M059J (cell line): ENCODE data around the gene ANXA3. TPM values are rescaled to one million over a fixed set of nuclear protein-coding genes. Genes with fewer than 3 reads are reported as not detected.
"Not testable (repeated sequence)": the region's sequence is repeated elsewhere in the genome, so short reads cannot be mapped to it uniquely, and the experiment has no call there.

Experiments used
- DNase-seq: peaks from one replicate; pipeline ENCODE4 v3.0.0-alpha.2; 2012; ENCODE audit warnings: low read depth
- total RNA-seq: library from RNA; depleted of rRNA; stranded (reverse); fragments of >200 nt; shearing (Covaris generic); gene quantifications from 2 replicates; pipeline ENCODE4 v1.2.3, GENCODE V29; 2014

Gene ANXA3
- total RNA-seq, 1 experiment from 2014 or later: 38.2 TPM

DNA sequence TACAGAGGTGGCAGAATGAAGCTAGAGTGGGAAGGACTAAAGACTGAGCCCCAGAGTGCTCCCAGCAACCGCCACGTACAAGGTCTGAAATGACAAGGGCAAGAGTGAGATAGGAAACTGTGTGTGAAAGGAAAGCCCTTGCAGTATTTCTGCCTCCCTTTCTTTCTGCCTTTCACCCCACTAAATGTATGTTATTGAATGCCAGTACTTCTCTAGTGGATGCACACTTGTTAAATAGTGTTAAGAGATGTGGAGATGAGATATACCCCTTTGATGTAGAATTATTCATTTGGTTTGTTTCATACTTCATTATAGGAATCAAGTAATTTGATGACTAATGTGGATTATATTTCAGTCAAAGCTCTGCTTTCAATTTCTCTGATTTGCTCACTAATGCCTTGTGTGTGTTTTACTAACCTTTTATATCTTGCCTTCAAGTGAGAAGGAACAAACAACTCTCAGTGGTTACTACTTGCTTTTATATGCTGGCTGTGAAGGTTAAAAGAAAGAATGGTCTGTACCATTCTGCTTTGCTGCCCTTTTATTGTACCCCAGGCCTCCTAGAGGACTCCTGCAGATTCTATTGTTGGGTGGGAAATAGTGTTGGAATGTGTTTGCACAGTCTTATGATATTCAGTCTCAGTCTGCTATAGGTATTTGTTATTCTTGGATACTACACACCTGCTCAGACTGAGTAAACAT lies 8.0 kb upstream of the ANXA3 start:
- no peak for DNase-seq

DNA sequence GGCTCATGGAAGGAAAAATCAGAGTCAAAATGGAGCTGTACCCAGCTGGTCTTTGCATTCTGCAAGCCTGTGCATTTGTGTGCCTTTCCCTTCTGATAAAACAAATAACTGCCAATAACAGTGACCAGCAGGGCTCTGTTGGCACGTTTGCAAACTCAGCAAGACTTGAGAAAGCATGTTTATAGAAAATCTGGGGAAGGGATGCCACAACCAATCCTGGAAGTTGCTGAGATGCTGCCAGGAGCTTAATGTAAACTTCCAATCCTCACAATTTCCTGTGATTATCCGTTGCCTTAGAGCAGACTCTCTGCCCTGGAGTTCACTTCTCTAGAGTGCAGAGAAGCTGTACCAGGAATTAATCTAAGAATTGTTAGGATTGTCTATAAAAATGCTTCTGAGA lies 6.9 kb upstream of the ANXA3 start:
- DNase-seq: no peak

DNA sequence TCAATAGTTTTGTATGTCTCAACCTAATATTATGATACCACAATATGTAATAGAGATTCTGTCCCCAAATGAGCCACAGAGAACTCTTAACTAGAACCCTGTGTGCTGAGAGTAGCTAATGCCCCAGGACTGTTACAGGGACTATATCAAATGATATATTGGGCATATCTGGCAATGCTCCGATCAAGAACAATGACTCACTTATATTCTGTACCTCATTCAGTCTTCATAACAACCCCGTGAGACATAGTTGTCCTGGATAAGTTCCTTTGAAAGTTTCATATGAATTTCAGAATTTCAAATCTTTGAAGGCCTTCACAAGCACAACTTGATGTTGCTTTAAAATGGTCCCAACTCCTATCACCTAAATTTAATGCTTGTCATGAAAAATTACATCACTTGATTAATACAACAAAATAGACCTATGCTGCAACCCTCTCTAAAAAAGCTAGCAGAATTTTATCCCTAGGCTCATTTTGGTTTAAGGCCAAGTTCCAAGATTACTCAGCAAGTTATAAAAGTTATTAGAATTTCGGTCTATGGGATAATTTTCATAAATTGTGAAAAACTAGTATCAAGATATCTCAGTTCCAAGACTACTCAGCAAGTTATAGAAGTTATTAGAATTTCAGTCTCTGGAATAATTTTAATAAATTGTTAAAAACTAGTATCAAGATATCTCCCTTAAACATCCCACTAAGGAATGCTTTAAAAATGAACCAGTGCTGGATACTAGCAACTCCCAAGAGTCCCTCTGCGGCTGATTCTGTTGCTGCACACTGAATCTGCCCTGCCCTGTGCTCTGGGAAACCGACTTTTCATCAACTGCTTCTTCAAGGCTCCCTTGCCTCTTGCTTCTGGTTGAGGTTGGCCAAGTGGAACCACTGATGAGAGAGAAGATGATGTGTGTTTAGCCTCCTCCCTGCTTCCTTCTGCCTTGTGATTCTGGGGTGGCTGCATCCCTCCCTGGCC lies 6.0 kb upstream of the ANXA3 start:
- DNase-seq: no peak

DNA sequence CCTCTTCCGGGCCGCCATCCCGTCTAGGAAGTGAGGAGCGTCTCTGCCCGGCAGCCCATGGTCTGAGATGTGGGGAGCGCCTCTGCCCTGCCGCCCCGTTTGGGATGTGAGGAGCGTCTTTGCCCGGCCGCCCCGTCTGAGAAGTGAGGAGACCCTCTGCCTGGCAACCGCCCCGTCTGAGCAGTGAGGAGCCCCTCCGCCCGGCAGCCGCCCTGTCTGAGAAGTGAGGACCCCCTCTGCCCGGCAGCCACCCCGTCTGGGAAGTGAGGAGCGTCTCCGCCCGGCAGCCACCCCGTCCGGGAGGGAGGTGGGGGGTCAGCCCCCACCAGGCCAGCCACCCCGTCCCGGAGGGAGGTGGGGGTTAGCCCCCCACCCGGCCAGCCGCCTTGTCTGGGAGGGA lies 3.7 kb upstream of the ANXA3 start:
- DNase-seq: not testable (repeated sequence)

DNA sequence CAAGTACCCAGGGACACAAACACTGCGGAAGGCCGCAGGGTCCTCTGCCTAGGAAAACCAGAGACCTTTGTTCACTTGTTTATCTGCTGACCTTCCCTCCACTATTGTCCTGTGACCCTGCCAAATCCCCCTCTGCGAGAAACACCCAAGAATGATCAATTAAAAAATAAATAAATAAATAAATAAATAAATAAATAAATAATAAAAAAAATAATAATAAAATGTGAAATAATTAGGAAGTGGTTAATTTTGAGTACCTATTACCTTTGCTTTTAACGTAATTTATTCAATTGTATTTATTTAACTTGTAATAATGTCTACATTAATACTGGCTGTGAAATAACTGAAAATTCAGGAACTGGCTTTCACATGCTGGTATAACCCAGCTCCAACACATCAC lies 2.7 kb upstream of the ANXA3 start:
- DNase-seq: not testable (repeated sequence)

DNA sequence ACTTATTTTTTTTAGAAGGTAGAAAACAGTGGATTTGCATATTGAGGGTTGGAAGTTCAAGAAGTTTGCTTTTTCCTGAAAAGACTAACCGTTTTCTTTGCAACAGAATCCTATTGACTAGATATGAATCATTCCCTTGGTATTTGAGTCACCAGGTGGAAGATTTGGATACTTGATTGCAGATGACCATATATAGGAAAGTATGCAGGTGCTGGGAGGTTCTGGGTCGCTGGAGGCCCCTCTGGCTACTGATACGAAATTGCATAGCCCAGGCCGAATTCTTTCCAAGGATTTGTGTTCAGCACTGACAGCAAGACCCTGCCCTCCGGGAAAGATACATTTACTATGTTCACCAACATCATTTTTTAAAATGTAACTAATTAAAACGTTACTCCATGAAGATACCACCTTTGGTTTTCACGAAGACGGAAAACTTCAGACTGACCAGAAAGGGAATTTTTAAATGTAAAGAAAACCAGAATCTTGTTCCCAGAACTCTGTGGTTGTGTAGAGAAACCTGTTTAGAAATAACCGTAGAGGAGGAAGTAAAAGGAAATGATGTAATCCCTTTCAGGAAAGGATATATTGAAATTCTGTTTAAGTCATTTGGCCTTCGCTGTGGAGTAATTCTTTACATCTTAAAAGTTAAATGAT lies 946 bp downstream of the ANXA3 start:
- peak; percentile 80 for DNase-seq

DNA sequence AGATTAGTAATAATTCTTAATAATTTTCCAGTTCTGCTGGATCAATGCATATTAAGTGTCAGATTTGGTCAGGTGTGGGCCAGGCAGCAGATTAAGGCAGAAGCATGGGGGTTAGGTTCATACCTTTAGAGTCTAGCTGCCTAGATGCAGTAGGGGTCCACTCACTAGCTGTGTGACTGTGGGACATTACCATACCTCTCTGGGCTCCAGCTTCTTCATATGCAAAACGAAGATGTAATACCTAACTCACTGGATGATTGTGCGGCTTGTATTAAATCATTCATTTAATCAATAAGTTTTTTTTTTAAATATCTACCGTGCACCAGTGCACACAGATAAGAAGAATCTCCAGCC lies 1.4 kb downstream of the ANXA3 start:
- DNase-seq: no peak

DNA sequence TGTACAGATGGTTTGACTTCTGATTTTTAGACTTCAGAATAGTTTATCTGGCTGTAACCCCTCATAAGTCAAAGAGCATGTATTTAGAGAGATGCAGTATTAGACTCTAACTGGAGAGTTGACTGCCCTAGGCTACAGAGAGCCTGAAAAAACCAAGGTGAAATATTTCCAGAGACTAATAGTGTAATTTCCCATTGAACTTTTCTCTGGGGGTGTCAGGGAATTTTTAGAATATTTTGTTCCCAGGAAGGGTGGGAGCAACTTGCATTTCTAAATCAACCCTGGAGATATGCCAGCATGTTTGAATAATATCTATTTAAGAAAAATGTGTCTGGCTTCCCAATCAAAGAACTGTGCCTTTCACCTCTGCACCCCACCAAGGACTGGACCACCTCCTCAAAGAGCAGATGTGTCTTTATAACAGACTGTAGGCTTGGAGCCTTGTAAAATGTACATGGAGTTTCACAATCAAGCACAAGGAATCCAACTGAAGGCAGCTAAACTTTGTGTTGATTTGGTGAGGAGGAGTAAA lies 2.0 kb downstream of the ANXA3 start:
- DNase-seq: no peak

DNA sequence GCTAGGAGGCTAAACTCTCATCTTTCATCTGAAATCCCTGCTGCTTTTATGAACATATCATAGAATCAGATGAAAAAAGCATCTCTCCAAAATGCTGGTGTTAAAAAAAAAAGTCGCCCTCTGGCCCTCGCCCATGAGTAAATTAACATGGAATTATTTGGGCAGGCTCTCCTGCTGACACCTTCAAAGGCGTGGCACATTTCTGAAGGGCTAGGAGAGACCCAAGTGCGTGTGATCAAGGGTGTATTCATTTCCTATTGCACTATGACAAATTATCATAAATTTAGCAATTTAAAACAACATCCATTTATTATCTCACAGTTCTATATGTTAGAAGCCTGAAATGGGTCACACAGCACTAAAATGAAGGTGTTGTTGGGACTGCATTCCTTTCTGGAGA lies 5.1 kb downstream of the ANXA3 start:
- DNase-seq: no peak

DNA sequence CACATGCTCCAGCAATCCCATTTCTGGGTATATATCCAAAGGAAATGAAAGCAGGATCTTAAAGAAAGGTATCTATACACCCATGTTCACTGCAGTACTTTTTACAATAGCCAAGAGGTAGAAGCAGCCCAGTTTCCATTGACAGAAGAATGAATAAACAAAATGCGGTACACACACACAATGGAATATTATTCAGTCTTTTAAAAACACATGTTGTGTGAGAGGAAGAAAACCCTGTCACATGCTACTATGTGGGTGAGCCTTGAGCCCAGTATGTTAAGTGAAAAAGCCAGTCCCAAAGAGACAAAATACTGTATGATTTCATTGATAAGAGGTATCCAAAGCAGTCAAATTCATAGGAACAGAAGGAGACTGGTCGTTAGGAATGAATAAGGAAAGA lies 6.3 kb downstream of the ANXA3 start:
- no peak for DNase-seq

DNA sequence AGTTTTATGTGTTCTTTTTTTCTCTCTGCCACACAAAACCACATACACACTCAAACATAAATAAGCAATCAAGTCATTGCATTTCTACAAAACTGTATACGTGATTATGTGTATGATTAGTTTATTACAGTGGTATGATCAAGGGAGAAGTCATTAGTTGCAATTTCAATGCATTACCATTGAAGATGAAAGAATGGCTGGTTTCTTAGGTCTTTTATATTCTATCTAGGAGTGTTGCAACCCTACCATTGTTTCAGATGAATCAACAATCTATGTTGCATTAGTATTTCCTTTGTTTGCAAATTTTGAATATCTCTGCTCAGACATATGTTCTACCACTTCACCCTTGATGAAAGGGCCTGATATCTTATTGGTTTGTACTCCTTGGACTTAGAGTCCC lies 6.8 kb downstream of the ANXA3 start:
- no peak for DNase-seq

DNA sequence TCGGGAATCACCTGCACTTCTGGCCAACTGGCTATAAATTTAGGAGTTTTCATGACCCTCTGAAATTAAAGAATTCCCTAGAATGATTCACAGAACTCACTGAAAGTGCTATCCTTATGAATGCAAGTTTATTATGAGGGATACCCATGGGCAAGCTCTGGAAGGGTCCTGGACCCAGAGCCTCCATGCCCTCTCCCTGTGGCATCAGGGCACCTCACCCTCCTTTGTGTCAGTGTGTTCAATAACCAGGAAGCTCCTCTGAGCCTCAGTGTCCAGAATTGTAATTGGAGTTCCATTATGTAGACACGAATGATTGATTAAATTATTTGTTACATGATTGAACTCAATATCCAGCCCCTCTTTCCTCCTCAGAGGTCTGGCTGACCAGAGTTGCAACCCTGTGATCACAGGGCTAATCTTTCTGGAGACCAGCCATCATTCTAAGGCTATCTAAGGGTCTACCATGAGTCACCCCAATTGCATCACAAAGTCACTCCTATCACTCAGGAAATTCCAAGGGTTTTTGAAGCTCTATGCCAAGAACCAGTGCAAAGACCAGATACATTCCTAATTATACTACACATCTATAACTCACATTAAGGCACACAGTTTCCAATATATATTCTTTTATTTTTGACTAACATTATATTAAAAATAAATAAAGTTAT lies 8.9 kb downstream of the ANXA3 start:
- DNase-seq: peak; percentile 85

DNA sequence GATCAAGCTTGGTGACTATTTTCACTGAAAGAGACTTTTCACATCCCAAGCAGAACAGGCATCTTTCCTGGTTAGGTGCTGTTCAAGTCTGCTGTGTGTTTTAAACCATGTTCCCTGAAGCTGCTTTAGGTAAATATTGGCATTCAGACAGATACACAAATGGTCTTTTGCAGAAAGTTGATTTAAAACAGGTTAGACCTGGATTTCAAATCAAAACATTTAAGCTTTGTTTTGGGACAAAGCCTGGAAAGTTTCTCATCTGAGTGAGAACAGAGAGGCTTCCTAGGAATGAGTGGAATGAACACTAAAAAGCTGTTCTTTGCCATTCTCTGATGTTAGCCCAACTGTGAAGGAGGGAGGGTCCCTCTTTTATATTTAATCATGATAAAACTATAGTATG lies 10.1 kb downstream of the ANXA3 start:
- DNase-seq: no peak

DNA sequence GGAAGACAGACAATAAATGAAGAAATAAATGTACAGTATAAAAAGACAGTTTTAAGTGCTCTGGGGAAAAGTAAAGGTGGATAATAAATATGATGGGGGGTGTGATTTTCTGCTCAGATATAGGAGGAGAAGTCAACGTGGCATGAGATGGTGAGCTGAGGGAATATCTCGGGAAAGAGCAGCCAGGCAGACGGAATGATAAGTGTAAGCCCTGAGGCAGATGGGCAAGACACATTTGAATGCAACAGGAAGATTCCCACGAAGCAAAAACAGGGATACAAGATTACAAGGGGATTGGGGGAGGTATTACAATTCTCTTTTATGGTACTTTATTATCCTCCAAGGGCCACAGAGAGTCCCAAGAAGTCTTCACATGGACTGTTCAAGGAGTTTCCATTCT lies 11.1 kb downstream of the ANXA3 start:
- no peak for DNase-seq

DNA sequence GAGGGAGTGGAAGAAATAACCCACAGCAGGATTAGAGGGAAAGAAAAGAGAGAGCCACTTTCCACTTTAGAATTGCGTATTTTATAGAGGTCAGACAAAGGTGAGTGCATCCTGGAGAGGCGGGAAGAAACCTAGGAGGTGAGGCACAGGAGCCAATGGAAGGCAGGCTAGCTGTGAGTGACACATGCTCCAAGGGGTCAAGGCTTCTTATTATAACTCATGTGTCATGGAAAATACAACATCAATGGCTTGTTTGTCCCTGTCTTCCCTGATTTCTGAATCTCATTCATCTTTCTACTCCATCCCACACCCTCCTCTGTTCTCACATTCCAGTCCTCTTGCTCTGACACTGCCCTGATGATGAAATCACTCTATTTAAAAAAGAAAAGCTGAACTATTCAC lies 14.4 kb downstream of the ANXA3 start:
- peak; percentile 63 for DNase-seq

DNA sequence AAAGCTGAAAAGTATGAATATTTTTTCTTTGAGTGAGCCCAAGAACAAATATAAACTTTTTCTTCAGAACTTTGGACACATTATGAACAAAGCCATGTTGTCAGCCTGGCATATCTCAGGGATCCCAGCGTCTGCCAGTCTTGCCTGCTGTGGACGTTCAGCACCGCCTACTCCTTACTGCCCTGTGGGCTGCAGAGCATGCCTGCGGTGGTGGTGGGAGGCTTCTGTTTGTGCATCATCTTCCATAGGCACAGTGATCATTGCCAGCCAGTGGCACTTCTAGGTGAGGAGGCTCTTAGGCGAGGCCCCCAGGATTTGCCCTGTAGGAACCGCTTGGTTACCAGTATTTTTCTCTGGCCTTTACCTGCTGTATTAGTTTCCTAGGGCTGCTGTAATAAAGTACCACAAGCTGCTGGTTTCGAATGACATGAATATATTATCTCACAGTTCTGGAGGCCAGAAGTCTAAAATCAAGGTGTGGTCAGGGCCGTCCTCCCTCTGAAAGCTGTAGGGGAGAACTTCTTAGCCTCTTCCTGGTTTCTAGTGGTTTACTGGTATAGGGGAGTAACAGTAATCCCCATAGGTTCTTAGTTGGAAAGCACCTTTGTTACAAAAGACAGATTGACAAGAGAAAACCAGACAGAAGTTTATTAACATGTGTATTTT lies 15.4 kb downstream of the ANXA3 start:
- DNase-seq: no peak

DNA sequence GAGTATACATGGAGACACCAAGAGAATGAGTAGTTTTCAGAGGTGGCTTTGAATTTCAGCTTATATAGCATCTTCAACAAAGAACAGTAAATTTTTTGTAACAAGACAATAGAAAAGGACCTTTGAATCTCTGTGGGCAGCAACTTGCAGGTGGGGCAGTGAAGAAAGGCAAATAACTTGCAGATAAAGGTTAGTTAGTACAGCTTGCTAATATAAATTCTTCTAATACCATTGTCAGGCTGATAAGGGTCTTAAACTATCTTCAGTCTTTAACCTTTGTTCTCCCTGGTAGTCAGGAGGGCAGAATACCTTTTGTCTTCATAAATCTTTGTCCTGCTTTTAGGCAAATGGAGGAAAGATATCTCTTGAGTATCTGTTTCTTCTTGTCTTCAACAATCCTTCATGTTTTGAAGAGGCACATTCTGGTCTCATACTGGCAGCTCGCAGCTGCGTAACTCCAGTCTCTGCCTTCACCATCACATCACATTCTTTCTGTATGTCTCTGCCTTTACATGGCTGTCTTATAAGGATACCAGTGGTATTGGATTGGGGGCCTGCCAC lies 16.0 kb downstream of the ANXA3 start:
- DNase-seq: no peak

DNA sequence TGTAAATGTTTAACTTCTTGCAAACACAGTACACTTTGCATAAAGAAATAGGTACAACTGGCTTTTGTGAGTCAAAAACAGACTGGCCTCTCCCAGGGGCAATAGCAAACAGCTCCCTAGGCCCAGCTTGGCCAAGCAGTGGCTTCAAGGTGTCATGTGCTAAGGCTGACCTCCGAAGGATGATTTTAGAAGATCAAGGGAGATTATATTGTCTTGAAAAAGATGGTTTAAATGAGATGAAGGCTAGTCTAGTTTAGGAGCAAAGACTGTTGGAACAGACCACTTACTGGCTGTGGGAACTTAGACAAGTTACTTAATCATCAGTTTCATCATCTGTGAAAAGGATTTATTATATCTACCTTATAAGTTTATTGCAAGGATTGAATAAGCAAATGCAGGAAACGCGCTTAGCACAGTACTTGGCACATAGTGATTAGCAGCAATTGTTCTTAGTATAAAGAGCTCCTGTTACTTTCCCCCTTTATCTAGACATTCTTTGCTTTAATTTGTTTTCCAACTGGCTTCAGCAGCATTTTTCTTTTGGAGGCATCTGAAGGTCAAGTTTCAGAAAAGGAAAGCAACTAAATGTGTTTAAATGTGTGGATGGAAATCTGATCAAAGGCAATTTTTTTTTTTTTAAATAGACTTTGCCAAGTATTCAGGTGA lies 17.2 kb downstream of the ANXA3 start:
- DNase-seq: no peak

DNA sequence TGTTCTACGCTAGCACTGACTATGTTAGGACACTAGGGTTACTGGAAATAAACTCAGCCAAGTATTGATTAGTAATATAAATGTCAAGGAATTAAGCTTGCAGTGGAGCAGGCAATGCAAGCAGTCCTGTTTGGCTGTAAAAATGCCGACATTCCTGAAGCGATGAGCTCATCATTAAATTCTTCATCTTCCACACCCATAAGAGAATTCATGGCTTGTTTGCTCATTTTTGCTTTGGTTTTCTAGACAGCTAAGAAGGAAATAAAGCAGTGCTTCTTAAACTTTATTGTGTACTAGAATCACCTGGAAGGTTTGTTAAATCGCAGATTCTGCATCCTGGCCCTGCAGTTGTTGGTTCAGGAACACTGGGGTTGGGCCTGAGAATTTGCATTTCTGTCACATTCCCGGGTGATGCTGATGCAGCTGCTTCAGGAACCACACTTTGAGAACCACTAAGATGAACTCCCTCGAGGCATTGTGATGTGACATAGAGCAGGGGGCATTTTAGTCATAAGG lies 17.8 kb downstream of the ANXA3 start:
- peak; percentile 76 for DNase-seq

DNA sequence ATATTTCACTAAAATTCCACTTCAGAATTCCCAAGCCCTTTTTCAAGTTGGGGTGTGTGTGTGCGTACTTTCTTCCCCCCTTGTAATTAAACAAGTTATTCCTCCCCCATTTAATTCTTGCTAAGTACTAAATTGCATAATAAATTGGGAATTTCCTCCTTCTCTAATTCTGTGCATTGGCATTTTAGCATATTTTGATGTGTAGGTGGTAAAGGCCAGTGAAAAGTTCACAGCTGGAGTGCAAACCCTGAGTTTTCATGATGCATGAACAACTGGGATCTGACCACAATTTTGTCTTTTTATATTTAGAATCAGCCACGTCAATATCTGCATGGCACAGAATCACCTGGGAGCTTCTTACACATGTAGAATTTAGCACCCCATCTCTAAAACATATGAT lies 18.5 kb downstream of the ANXA3 start:
- no peak for DNase-seq
